Astrocyte of the cerebellum (primary cell): ENCODE results near the gene SPANXN5.
"Not testable (repeated sequence)": the region's sequence is repeated elsewhere in the genome, so short reads cannot be mapped to it uniquely, and the experiment has no call there.

Experiments
- DNase-seq: peaks from one replicate; pipeline ENCODE4 v3.0.0-alpha.2; 2011; ENCODE audit warnings: low read depth
- H3K4me3 ChIP-seq: 2 replicates; pipeline ENCODE4 v1.5.1; 2011; ENCODE audit warnings: mild to moderate bottlenecking, low read depth, low read length, moderate library complexity
- in situ Hi-C: cut with HindIII; loops from 2 replicates; pipeline ENCODE4 v1.10.0; 2017; ENCODE audit warnings: low sequenced_read_pairs
- TF ChIP-seq, protein P1 (sequence below): IDR thresholded peaks from 2 replicates; pipeline ENCODE4 v1.5.1; 2012; ENCODE audit warnings: low read length, low read depth, moderate library complexity, mild to moderate bottlenecking; ENCODE audit errors: missing control alignments

The SPANXN5 gene, protein sequence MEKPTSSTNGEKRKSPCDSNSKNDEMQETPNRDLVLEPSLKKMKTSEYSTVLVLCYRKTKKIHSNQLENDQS

DNA sequence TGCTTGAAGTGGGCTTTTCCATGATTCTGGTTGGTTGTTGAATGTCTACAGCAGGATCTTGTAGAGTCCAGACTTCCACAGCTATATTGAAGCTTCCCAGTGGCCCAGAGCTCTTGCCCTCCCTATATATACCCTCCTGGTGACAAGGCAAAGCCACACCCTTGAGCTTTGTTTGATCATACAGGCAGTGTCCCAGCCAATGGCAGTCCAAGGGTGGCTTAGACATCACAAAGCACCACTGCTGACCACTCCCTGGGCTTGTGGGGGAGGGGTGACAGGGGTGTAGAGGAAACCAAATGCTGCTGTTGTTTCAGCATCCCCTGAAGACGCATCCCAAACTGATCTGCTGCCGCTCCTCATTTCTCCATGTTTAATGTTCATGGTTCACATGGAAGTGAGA is at the start of gene SPANXN5:
TSS of gene SPANXN5 (minus strand) at position 101 of the 400 bp plus-strand sequence. CDS start at position 22, 79 bp downstream.
- in situ Hi-C loops, DNase-seq, H3K4me3 ChIP-seq: not testable (repeated sequence)

DNA sequence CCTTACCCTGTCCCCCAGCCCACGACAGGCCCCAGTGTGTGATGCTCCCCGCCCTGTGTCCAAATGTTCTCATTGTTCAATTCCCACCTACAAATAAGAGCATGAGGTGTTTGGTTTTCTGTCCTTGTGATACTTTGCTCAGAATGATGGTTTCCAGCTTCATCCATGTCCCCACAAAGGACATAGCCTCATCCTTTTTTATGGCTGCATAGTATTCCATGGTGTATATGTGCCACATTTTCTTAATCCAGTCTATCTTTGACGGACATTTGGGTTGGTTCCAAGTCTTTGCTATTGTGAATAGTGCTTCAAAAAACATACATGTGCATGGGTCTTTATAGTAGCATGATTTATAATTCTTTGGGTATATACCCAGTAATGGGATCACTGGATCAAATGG is 46.4 kb upstream of the SPANXN5 start:
- DNase-seq, in situ Hi-C loops, H3K4me3 ChIP-seq: not testable (repeated sequence)

DNA sequence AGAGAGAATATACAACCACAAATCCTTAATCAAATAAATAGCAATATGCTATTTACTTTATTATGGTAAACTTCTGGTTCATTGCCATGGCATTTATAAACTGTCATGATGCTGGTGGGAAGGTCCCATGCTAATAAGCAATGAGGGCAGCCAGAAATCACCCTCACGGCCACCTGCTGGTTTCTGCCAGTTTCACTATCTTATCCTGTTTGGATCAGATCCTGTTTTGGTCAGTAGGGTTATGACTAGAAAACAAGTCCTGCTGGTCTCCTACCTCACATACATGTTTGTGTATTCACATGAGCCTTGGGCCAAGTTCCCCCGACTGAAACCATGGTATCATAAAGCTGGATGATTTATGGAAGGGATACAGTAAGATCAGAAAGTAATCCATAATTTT is 41.9 kb upstream of the SPANXN5 start:
- no peak overlapping the region for H3K4me3 ChIP-seq
- TF ChIP-seq, protein P1, sequence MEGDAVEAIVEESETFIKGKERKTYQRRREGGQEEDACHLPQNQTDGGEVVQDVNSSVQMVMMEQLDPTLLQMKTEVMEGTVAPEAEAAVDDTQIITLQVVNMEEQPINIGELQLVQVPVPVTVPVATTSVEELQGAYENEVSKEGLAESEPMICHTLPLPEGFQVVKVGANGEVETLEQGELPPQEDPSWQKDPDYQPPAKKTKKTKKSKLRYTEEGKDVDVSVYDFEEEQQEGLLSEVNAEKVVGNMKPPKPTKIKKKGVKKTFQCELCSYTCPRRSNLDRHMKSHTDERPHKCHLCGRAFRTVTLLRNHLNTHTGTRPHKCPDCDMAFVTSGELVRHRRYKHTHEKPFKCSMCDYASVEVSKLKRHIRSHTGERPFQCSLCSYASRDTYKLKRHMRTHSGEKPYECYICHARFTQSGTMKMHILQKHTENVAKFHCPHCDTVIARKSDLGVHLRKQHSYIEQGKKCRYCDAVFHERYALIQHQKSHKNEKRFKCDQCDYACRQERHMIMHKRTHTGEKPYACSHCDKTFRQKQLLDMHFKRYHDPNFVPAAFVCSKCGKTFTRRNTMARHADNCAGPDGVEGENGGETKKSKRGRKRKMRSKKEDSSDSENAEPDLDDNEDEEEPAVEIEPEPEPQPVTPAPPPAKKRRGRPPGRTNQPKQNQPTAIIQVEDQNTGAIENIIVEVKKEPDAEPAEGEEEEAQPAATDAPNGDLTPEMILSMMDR, result no peak
- DNase-seq, result no peak
- in situ Hi-C loops, result no loop called here

DNA sequence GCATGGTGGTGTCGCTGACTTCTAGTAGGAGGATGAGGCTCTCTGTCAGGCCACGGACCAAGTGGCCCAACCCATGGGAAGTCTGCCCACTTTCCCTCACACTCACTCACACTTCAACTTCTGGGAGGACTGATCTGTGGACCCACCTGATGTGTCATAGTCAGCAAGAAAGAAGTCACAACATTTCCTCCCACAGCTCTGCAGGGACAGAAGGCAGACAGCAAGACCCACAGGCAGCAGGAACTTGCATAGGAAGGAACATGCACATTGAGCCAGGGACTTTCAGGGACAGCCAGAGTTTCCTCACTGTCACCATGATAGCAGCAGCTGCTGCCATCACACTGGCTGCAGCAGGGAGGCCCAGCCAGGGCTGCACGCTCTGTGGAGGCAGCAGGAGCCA is 33.3 kb upstream of the SPANXN5 start:
- TF ChIP-seq, protein P1, result no peak
- H3K4me3 ChIP-seq, result no peak overlapping the region
- in situ Hi-C loops, result no loop called here
- DNase-seq, result no peak

DNA sequence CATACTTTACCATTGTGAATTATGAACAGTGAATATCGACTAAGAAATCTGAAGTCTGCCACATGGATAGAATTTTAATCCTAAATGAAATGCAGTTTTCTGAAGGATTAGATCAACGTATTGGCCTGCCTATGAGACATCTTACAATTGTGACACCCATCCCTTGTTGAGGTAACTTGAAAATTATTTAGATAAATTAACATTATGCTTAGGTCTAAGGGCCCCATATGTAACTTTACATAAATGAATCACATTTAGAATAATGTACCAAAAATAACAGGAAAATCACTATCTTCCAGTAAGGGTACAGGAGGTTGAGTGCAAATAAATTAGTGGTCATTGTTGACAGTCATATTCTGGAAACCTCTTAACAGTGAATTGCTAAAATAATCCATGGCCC is 27.4 kb upstream of the SPANXN5 start:
- TF ChIP-seq, protein P1, result no peak
- no peak for DNase-seq
- in situ Hi-C loops, result no loop called here
- no peak overlapping the region for H3K4me3 ChIP-seq

DNA sequence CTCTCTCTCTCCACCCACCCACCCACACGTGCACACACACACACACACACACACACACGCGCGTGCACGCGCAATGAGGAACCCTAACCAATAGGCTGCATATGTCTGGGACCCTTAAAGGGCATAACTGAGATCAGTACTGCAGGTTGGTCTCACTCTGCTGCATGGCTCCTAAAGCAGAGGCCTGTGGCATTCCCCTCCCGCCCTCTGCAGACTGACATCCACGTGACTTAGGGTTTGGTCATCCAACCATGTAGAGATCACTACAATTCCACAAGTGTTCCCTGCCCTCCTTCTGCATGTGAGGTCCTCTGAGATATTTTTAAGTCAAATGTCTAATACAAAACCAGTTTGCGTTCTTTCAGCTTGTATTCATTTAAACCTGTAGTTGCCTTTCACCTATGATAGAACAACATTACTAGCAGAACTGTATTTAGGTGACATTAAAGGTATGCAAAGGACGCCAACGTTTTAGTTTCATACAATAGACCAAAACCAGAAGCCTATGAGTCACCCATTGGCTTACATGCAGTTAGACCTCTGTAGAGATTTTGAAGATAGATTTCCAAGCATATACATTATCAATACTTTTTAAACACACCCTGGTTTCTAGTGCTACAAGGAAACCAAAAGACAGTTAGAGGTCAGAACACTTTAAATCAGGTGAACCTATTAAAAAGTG is 24.0 kb upstream of the SPANXN5 start:
- H3K4me3 ChIP-seq, result no peak overlapping the region
- in situ Hi-C loops, result no loop called here
- TF ChIP-seq, protein P1, result no peak
- DNase-seq, result no peak

DNA sequence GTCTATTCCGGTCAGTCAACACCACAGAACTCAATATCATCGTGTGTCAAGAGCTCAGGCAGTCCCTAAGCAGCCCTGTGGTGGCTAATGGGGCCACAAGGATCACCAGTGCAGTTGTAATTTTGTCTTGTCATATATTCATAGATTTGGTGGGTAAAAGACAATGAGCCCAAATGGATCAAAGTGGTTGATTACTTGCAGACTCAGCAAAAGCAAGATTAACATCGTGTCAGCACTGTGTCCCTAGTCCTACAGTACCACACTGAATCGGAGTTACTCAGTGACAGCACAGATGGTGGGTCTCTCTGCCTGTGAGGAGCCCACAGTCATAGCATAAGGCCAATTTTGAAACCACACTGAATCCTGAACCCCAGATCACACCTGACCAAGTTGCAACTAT is 22.6 kb upstream of the SPANXN5 start:
- no peak overlapping the region for H3K4me3 ChIP-seq
- in situ Hi-C loops, result no loop called here
- DNase-seq, result no peak
- TF ChIP-seq, protein P1, result no peak
